DMS 273 (cell line): Measurements from ENCODE around the gene PDK2.

ENCODE experiments used
- DNase-seq: peaks from one replicate; lab custom pipeline; 2025; ENCODE audit not compliant: unreplicated experiment; lab: John Stamatoyannopoulos, UW

The PDK2 gene

GRCh38 chr17:50100480-50100883 lies 5.3 kb downstream of the PDK2 start:
- DNase-seq: no peak

GRCh38 chr17:50100921-50101345 lies 5.8 kb downstream of the PDK2 start:
- peak; percentile 60 for DNase-seq

- peak; percentile 60 for DNase-seq
Measured at GRCh38 chr17:50101346-50102163, 6.4 kb downstream of the PDK2 start.

- no peak for DNase-seq
Measured at GRCh38 chr17:50102164-50102991, 7.2 kb downstream of the PDK2 start.

- DNase-seq: no peak
Measured at GRCh38 chr17:50103252-50103651, 8.1 kb downstream of the PDK2 start.

- no peak for DNase-seq
Measured at GRCh38 chr17:50103941-50104340, 8.8 kb downstream of the PDK2 start.

- no peak for DNase-seq
Measured at GRCh38 chr17:50105811-50106210, 10.7 kb downstream of the PDK2 start.

- no peak for DNase-seq
Measured at GRCh38 chr17:50106393-50107131, 11.4 kb downstream of the PDK2 start.

GRCh38 chr17:50107790-50108414 lies 12.8 kb downstream of the PDK2 start:
- no peak for DNase-seq

- no peak for DNase-seq
Measured at GRCh38 chr17:50108556-50108955, 13.4 kb downstream of the PDK2 start.

GRCh38 chr17:50109207-50109606 lies 14.1 kb downstream of the PDK2 start:
- no peak for DNase-seq

- no peak for DNase-seq
Measured at GRCh38 chr17:50109785-50110184, 14.6 kb downstream of the PDK2 start.

GRCh38 chr17:50110591-50111349 lies 15.6 kb downstream of the PDK2 start:
- DNase-seq: peak; percentile 65

- peak; percentile 88 for DNase-seq
Measured at GRCh38 chr17:50111673-50112655, 16.8 kb downstream of the PDK2 start.

- DNase-seq: peak; percentile 51
Measured at GRCh38 chr17:50112694-50113093, 17.5 kb downstream of the PDK2 start.

- DNase-seq: peak; percentile 55
Measured at GRCh38 chr17:50113624-50114320, 18.6 kb downstream of the PDK2 start.

- peak; percentile 55 for DNase-seq
Measured at GRCh38 chr17:50114401-50114800, 19.2 kb downstream of the PDK2 start.

GRCh38 chr17:50114849-50115357 lies 19.8 kb downstream of the PDK2 start:
- peak; percentile 89 for DNase-seq
